GM21526 (cell line): ENCODE measurements around the gene MARK1.
"Not testable (repeated sequence)": the region's sequence is repeated elsewhere in the genome, so short reads cannot be mapped to it uniquely, and the experiment has no call there.

Source experiments
- ATAC-seq: cut with Tn5 transposase; IDR thresholded peaks from one replicate; pipeline ENCODE4 v1.9.1; 2021; ENCODE audit warnings: moderate library complexity; ENCODE audit not compliant: unreplicated experiment, low FRiP score

The MARK1 gene

GRCh38 chr1:220604926-220605325 is 77.0 kb downstream of the MARK1 start:
- ATAC-seq, result no peak

GRCh38 chr1:220605651-220606050 is 77.7 kb downstream of the MARK1 start:
- ATAC-seq, result not testable (repeated sequence)

GRCh38 chr1:220611100-220611499 is 83.2 kb downstream of the MARK1 start:
- ATAC-seq, result not testable (repeated sequence)

- no peak for ATAC-seq
These were observed 88.9 kb downstream of the MARK1 start for GRCh38 chr1:220616836-220617235.

- ATAC-seq, result no peak
These were observed 100.5 kb downstream of the MARK1 start for GRCh38 chr1:220628431-220628830.

- ATAC-seq, result no peak
These were observed 103.4 kb downstream of the MARK1 start for GRCh38 chr1:220631238-220631815.

- no peak for ATAC-seq
These were observed 109.8 kb downstream of the MARK1 start for GRCh38 chr1:220637759-220638158.

GRCh38 chr1:220642285-220642684 is 114.3 kb downstream of the MARK1 start:
- no peak for ATAC-seq

GRCh38 chr1:220652995-220653394 is 125.1 kb downstream of the MARK1 start:
- no peak for ATAC-seq

- ATAC-seq, result peak; percentile 98
These were observed 127.6 kb downstream of the MARK1 start for GRCh38 chr1:220655509-220655908.

GRCh38 chr1:220655961-220656740 is 128.2 kb downstream of the MARK1 start:
- ATAC-seq, result peak; percentile 14

GRCh38 chr1:220666349-220666748 is 138.4 kb downstream of the MARK1 start:
- no peak for ATAC-seq

- no peak for ATAC-seq
These were observed 141.1 kb downstream of the MARK1 start for GRCh38 chr1:220669005-220669404.

- ATAC-seq, result no peak
These were observed 142.4 kb downstream of the MARK1 start for GRCh38 chr1:220670365-220670764.

- ATAC-seq, result no peak
These were observed 146.0 kb downstream of the MARK1 start for GRCh38 chr1:220673921-220674320.

GRCh38 chr1:220677251-220677650 is 149.3 kb downstream of the MARK1 start:
- ATAC-seq, result no peak

- ATAC-seq, result peak; percentile 86
These were observed 152.2 kb downstream of the MARK1 start for GRCh38 chr1:220680085-220680687.

GRCh38 chr1:220681220-220681880 is 153.4 kb downstream of the MARK1 start:
- no peak for ATAC-seq

GRCh38 chr1:220682901-220683576 is 155.1 kb downstream of the MARK1 start:
- ATAC-seq, result no peak

GRCh38 chr1:220683716-220684115 is 155.8 kb downstream of the MARK1 start:
- ATAC-seq, result not testable (repeated sequence)

GRCh38 chr1:220684890-220685289 is 157.0 kb downstream of the MARK1 start:
- no peak for ATAC-seq
